SK-N-SH treated with all-trans-retinoic acid at 6 μM for 48 hours (cell line): ENCODE data around the gene RBFOX2.

Experiments used
- ESRRG ChIP-seq: fragments of 250-450 bp; sonication (Bioruptor Pico); IDR thresholded peaks from 2 replicates; pipeline ENCODE4 v1.6.1; 2021; ENCODE audit warnings: mild to moderate bottlenecking
- ISL1 ChIP-seq: fragments of 250-450 bp; sonication (Bioruptor Pico); IDR thresholded peaks from 2 replicates; pipeline ENCODE4 v2.1.2; 2022; ENCODE audit warnings: mild to moderate bottlenecking, moderate library complexity
- OSR1 ChIP-seq: fragments of 250-450 bp; sonication (Bioruptor Pico); IDR thresholded peaks from 2 replicates; pipeline ENCODE4 v1.8.0; 2022; ENCODE audit warnings: moderate library complexity, mild to moderate bottlenecking, inconsistent platforms
- PATZ1 ChIP-seq: fragments of 250-450 bp; sonication (Bioruptor Pico); IDR thresholded peaks from 2 replicates; pipeline ENCODE4 v1.8.0; 2020; ENCODE audit warnings: mild to moderate bottlenecking, moderate library complexity, borderline replicate concordance
- PPARA ChIP-seq: fragments of 250-450 bp; sonication (Bioruptor Pico); IDR thresholded peaks from 2 replicates; pipeline ENCODE4 v1.5.0; 2020; ENCODE audit warnings: mild to moderate bottlenecking, borderline replicate concordance
- RARB ChIP-seq: fragments of 250-450 bp; sonication (Bioruptor Pico); IDR thresholded peaks from 2 replicates; pipeline ENCODE4 v1.8.0; 2021; ENCODE audit warnings: mild to moderate bottlenecking, moderate library complexity
- ZFP3 ChIP-seq: fragments of 250-450 bp; sonication (Bioruptor Pico); IDR thresholded peaks from 2 replicates; pipeline ENCODE4 v1.5.0; 2020; ENCODE audit warnings: mild to moderate bottlenecking, moderate library complexity
- ZNF8 ChIP-seq: fragments of 450-650 bp; formaldehyde crosslinking; IDR thresholded peaks from 2 replicates; pipeline ENCODE4 v1.5.0; 2020; ENCODE audit warnings: mild to moderate bottlenecking, moderate library complexity

RBFOX2 gene

GRCh38 chr22:35688913-35689675 lies 339.5 kb downstream of the RBFOX2 start (continued):
- TF ChIP-seq ISL1 (CRISPR knock-in tag) (no peak), ZNF8 (no peak), RARB (no peak), ZFP3 (CRISPR knock-in tag) (no peak), ESRRG (CRISPR knock-in tag) (no peak), PATZ1 (CRISPR knock-in tag) (no peak), OSR1 (CRISPR knock-in tag) (no peak), PPARA (no peak)
